Neural crest cell (in vitro differentiated cells): ENCODE measurements around the gene SLC22A3. TPM values are rescaled to one million over a fixed set of nuclear protein-coding genes. Genes with fewer than 3 reads are reported as not detected.

Experiments
- DNase-seq: peaks from one replicate; pipeline ENCODE4 v3.0.0; 2021; ENCODE audit warnings: low read depth, mixed read lengths, low spot score
- H3K27ac Mint-ChIP-seq: one replicate; pipeline ENCODE4 v1.8.0; 2021; ENCODE audit warnings: mild to moderate bottlenecking, mixed read lengths; ENCODE audit not compliant: unreplicated experiment
- H3K27me3 Mint-ChIP-seq: 2 replicates; pipeline ENCODE4 v1.8.0; 2021; ENCODE audit warnings: low read depth, mild to moderate bottlenecking, mixed read lengths
- H3K36me3 Mint-ChIP-seq: 2 replicates; pipeline ENCODE4 v1.8.0; 2021; ENCODE audit warnings: low read depth, mild to moderate bottlenecking, mixed read lengths
- H3K4me1 Mint-ChIP-seq: 2 replicates; pipeline ENCODE4 v1.8.0; 2021; ENCODE audit warnings: mixed read lengths
- H3K4me3 Mint-ChIP-seq: one replicate; pipeline ENCODE4 v1.8.0; 2021; ENCODE audit warnings: mild to moderate bottlenecking, mixed read lengths
- H3K9me3 Mint-ChIP-seq: 2 replicates; pipeline ENCODE4 v1.8.0; 2021; ENCODE audit warnings: mixed read lengths
- CTCF ChIP-seq: fragments of 200-600 bp; sonication (generic); conservative IDR thresholded peaks from 2 replicates; pipeline ENCODE4 v1.5.0; 2021; ENCODE audit warnings: antibody characterized with exemption, mild to moderate bottlenecking
- total RNA-seq: library from RNA; stranded (reverse); gene quantifications from 2 replicates; pipeline ENCODE4 v1.2.1, GENCODE V29; 2021

Gene SLC22A3
- total RNA-seq, 1 donor from 2014 or later = 0.12 TPM

- no peak for DNase-seq
- Mint-ChIP-seq H3K27ac (no peak overlapping the region), H3K27me3 (no peaks in the 10 kb centered on the region), H3K4me3 (no peak overlapping the region), H3K36me3 (no peaks in the 10 kb centered on the region), H3K4me1 (no peaks in the 10 kb centered on the region), H3K9me3 (peaks cover 8% of the 10 kb centered on the region)
- TF ChIP-seq CTCF = no peak
Measured at GRCh38 chr6:160303806-160304205, 44.4 kb upstream of the SLC22A3 start.

- TF ChIP-seq CTCF = no peak
- DNase-seq = no peak
- Mint-ChIP-seq H3K27ac (no peak overlapping the region), H3K4me1 (no peaks in the 10 kb centered on the region), H3K36me3 (peaks cover 5% of the 10 kb centered on the region), H3K9me3 (peaks cover 16% of the 10 kb centered on the region), H3K4me3 (no peak overlapping the region), H3K27me3 (no peaks in the 10 kb centered on the region)
Measured at GRCh38 chr6:160305926-160306713, 42.1 kb upstream of the SLC22A3 start.

- Mint-ChIP-seq H3K27me3 (no peaks in the 10 kb centered on the region), H3K36me3 (peaks cover 16% of the 10 kb centered on the region), H3K4me3 (no peak overlapping the region), H3K27ac (no peak overlapping the region), H3K9me3 (peaks cover 21% of the 10 kb centered on the region), H3K4me1 (no peaks in the 10 kb centered on the region)
- no peak for DNase-seq
- TF ChIP-seq CTCF = no peak
Measured at GRCh38 chr6:160309718-160310117, 38.5 kb upstream of the SLC22A3 start.

- Mint-ChIP-seq H3K27ac (no peak overlapping the region), H3K4me3 (no peak overlapping the region), H3K27me3 (no peaks in the 10 kb centered on the region), H3K9me3 (peaks cover 27% of the 10 kb centered on the region), H3K4me1 (no peaks in the 10 kb centered on the region), H3K36me3 (peaks cover 16% of the 10 kb centered on the region)
- no peak for TF ChIP-seq CTCF
- DNase-seq = no peak
Measured at GRCh38 chr6:160312900-160313299, 35.3 kb upstream of the SLC22A3 start.

GRCh38 chr6:160315310-160315709 is 32.9 kb upstream of the SLC22A3 start:
- Mint-ChIP-seq H3K9me3 (peaks cover 26% of the 10 kb centered on the region), H3K27ac (no peak overlapping the region), H3K4me1 (no peaks in the 10 kb centered on the region), H3K36me3 (peaks cover 12% of the 10 kb centered on the region), H3K4me3 (no peak overlapping the region), H3K27me3 (no peaks in the 10 kb centered on the region)
- no peak for DNase-seq
- no peak for TF ChIP-seq CTCF
